Stomach (tissue), 9 donors: ENCODE measurements around the gene PLCB4. TPM values are rescaled to one million over a fixed set of nuclear protein-coding genes. Genes with fewer than 3 reads are reported as not detected.

Source experiments
- DNase-seq, 2 donors: peaks; one replicate each; pipeline versions ENCODE4 v3.0.0 to v3.0.0-alpha.2; 2013 to 2019
- H3K27ac ChIP-seq, 5 donors: fragments of 200-600 bp in 4 of 5; sonication (generic) in 4 of 5; one replicate each; pipeline ENCODE4 v1.5.1; 2013 to 2019; ENCODE audit warnings: mild to moderate bottlenecking in 1 of 5, moderate library complexity in 1 of 5
- H3K27me3 ChIP-seq, 3 donors: fragments of 200-600 bp; sonication (generic); one replicate each; pipeline ENCODE4 v1.5.1; 2017 to 2019; ENCODE audit warnings: mixed run types in 1 of 3
- H3K36me3 ChIP-seq, 4 donors: fragments of 200-600 bp; sonication (generic); 1 replicate in 3 of 4; 2 replicates in 1 of 4; pipeline ENCODE4 v1.5.1; 2016 to 2019
- H3K4me1 ChIP-seq, 4 donors: fragments of 200-600 bp; sonication (generic); one replicate each; pipeline ENCODE4 v1.5.1; 2016 to 2019
- H3K4me3 ChIP-seq, 4 donors: fragments of 200-600 bp; sonication (generic) in 3 of 4; one replicate each; pipeline ENCODE4 v1.5.1; 2016 to 2019; ENCODE audit warnings: mild to moderate bottlenecking in 1 of 4
- H3K9me3 ChIP-seq, 4 donors: fragments of 200-600 bp; sonication (generic); one replicate each; pipeline ENCODE4 v1.5.1; 2016 to 2019
- EP300 ChIP-seq: sonication (generic); formaldehyde crosslinking; IDR thresholded peaks from one replicate; pipeline ENCODE4 v1.6.1; 2017; ENCODE audit warnings: antibody characterized with exemption
- POLR2A ChIP-seq, 4 donors: fragments of 450-650 bp; IDR thresholded peaks; one replicate each; pipeline ENCODE4 v1.6.1; 2016; ENCODE audit warnings: antibody characterized with exemption in 4 of 4, control low read depth in 2 of 4, mild to moderate bottlenecking in 1 of 4, moderate library complexity in 1 of 4
- POLR2AphosphoS5 ChIP-seq, 3 donors: sonication (generic); formaldehyde crosslinking; IDR thresholded peaks; one replicate each; pipeline ENCODE4 v1.6.1; 2016; ENCODE audit warnings: antibody characterized with exemption in 3 of 3
- WGBS, 5 donors: extraction: QIAGEN DNeasy Blood & Tissue Kit in 3 of 5; methylation state at CpG; one replicate each; pipeline versions ENCODE4 v1.1.5 to v1.1.7; 2013 to 2018; 5-methylcytosine and 5-hydroxymethylcytosine counted together
- intact Hi-C: fragments of 100-400 bp; cut with DNase I; formaldehyde crosslinking; loops from one replicate; pipeline ENCODE4 v1.15.1; 2023; ENCODE audit warnings: low total_unique reads
- polyA plus RNA-seq, 3 donors: library from polyadenylated mRNA; stranded (reverse); fragments of 200-250 nt; gene quantifications; one replicate each; pipeline ENCODE4 v1.2.3, GENCODE V29; 2013
- total RNA-seq, 5 donors: library from RNA; depleted of rRNA; stranded (reverse); fragments of >200 nt; gene quantifications; one replicate each; pipeline versions ENCODE4 v1.1.0 to v1.2.3, GENCODE V29; 2014 to 2016
- TF ChIP-seq, protein P1 (sequence below), 7 experiments: fragments of 450-650 bp in 4 of 7; fragments of 200-600 bp in 3 of 7; sonication (generic) in 3 of 7; IDR thresholded peaks; one replicate each; pipeline ENCODE4 v1.5.1; 2016 to 2019; ENCODE audit warnings: antibody characterized with exemption in 7 of 7, control low read depth in 2 of 7, mild to moderate bottlenecking in 1 of 7
- donor health status: healthy with polysubstance abuse.
- donor health status: Bipolar disorder and iron deficiency.
- donor health status: healthy.

PLCB4 gene
- total and polyA plus RNA-seq, 8 donors: 5.3 to 29.4 (median 22.3) TPM

DNA sequence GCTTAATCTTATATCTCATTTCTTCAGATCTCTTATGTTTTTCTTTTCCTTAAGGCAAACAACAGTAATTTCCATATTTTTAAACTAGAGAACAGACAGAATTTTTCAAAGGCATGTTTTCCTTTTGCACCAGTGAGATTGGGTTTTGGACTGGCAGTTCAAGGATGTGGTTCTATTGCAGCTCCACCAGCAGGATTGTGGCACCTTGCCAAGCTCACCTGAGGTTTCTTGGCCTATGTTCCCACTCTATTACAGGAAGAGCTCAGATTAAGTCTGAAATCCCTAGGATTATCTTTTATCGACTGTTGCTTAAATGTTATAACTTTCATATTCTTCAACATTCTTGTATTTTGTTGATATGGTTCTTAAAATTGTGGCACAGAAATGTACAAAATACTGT, 218.9 kb downstream of the PLCB4 start:
- Histone ChIP-seq H3K27me3 (no peaks in the 10 kb centered on the region), H3K4me3 (no peak overlapping the region), H3K36me3 (no peaks in the 10 kb centered on the region), H3K4me1 (peaks cover 0 to 3% (median 0%) of the 10 kb centered on the region in 4 donors), H3K27ac (no peak overlapping the region), H3K9me3 (no peaks in the 10 kb centered on the region)
- WGBS, 5 donors: 62 to 84% (median 76%) methylated on average over 1 of the region's 1 CpG
- intact Hi-C loops: no loop called here
- peak in 1 of 2 donors; percentile 54 for DNase-seq
- TF ChIP-seq POLR2AphosphoS5 (IDR thresholded peaks at IDR 0.05) (no peak), POLR2A (IDR thresholded peaks at IDR 0.05) (no peak), EP300 (no peak)
- TF ChIP-seq, protein P1, sequence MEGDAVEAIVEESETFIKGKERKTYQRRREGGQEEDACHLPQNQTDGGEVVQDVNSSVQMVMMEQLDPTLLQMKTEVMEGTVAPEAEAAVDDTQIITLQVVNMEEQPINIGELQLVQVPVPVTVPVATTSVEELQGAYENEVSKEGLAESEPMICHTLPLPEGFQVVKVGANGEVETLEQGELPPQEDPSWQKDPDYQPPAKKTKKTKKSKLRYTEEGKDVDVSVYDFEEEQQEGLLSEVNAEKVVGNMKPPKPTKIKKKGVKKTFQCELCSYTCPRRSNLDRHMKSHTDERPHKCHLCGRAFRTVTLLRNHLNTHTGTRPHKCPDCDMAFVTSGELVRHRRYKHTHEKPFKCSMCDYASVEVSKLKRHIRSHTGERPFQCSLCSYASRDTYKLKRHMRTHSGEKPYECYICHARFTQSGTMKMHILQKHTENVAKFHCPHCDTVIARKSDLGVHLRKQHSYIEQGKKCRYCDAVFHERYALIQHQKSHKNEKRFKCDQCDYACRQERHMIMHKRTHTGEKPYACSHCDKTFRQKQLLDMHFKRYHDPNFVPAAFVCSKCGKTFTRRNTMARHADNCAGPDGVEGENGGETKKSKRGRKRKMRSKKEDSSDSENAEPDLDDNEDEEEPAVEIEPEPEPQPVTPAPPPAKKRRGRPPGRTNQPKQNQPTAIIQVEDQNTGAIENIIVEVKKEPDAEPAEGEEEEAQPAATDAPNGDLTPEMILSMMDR (IDR thresholded peaks at IDR 0.05): no peak

- no peak for DNase-seq
- 86 to 96% (median 91%) methylated on average over 2 of the region's 2 CpGs for WGBS, 5 donors
Observed at GRCh38 chr20:9290331-9290730, 221.4 kb downstream of the PLCB4 start.

DNA sequence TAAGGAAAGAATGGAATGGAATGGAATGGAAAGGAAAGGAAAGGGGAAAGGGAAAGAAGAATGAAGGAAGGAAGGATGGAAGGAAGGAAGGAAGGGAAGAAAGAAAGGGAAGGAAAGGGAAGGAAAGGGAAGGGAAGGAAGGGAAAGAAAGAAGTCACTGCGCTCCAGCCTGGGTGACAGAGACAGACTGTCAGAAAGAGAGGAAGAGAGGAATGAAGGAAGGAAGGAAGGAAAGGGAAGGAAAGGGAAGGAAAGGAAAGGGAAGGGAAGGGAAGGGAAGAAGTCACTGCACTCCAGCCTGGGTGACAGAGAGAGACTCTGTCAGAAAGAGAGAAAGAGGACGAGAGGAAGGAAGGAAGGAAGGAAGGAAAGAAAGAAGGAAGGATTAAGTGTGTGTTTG, 224.3 kb downstream of the PLCB4 start:
- 80 to 96% (median 94%) methylated on average over 2 of the region's 2 CpGs for WGBS, 5 donors
- TF ChIP-seq POLR2A (IDR thresholded peaks at IDR 0.05): no peak
- Histone ChIP-seq H3K4me1 (no peaks in the 10 kb centered on the region), H3K36me3 (no peaks in the 10 kb centered on the region), H3K4me3 (no peak overlapping the region), H3K9me3 (no peaks in the 10 kb centered on the region), H3K27me3 (no peaks in the 10 kb centered on the region), H3K27ac (no peak overlapping the region)
- intact Hi-C loops: no loop called here
- no peak for DNase-seq

More at GRCh38 chr20:9290331-9290730, 221.4 kb downstream of the PLCB4 start:
- H3K9me3 ChIP-seq: no peaks in the 10 kb centered on the region
- H3K27ac ChIP-seq: no peak overlapping the region
- TF ChIP-seq POLR2A (IDR thresholded peaks at IDR 0.05): no peak
- TF ChIP-seq, protein P1 (IDR thresholded peaks at IDR 0.05): no peak
- TF ChIP-seq EP300: no peak
- peaks cover 0 to 1% (median 0%) of the 10 kb centered on the region in 4 donors for H3K4me1 ChIP-seq
- intact Hi-C loops: no loop called here
- H3K27me3 ChIP-seq: no peaks in the 10 kb centered on the region
- H3K4me3 ChIP-seq: no peak overlapping the region
- no peaks in the 10 kb centered on the region for H3K36me3 ChIP-seq

DNA sequence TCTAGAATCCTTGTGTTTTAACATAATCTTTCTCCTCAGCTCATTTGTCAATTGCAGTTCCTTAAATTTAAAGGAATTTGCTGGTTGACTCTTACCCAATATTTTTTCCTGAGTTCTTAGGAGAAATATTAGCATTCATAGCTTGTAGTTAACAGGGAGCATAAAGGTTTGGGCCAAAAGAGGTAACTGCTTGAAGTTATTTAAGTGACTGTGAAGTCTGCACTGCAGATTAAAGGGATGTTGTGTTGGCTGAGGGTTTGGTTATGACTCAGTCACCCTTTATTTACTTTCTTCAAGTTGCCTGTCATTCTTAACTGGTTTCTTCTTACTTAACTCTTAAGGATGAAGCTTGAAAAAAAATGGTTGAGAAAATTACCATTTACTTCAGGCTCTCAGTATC, 225.2 kb downstream of the PLCB4 start:
- intact Hi-C loops: no loop called here
- TF ChIP-seq POLR2AphosphoS5 (IDR thresholded peaks at IDR 0.05): no peak
- TF ChIP-seq EP300: no peak
- TF ChIP-seq, protein P1 (IDR thresholded peaks at IDR 0.05): no peak
- TF ChIP-seq POLR2A (IDR thresholded peaks at IDR 0.05): no peak
- Histone ChIP-seq H3K36me3 (no peaks in the 10 kb centered on the region), H3K4me3 (no peak overlapping the region), H3K27ac (no peak overlapping the region), H3K27me3 (no peaks in the 10 kb centered on the region), H3K9me3 (no peaks in the 10 kb centered on the region), H3K4me1 (no peaks in the 10 kb centered on the region)
- DNase-seq: peak in 1 of 2 donors; percentile 35

GRCh38 chr20:9298906-9299305, 230.0 kb downstream of the PLCB4 start:
- Histone ChIP-seq H3K36me3 (no peaks in the 10 kb centered on the region), H3K9me3 (no peaks in the 10 kb centered on the region)

More at GRCh38 chr20:9298906-9299305, 230.0 kb downstream of the PLCB4 start:
- Histone ChIP-seq H3K4me1 (peaks cover 6 to 25% (median 15%) of the 10 kb centered on the region in 4 donors), H3K27ac (no peak overlapping the region), H3K27me3 (no peaks in the 10 kb centered on the region), H3K4me3 (no peak overlapping the region)
- intact Hi-C loops: no loop called here
- 55 to 64% (median 61%) methylated on average over 2 of the region's 2 CpGs for WGBS, 5 donors
- TF ChIP-seq POLR2AphosphoS5 (IDR thresholded peaks at IDR 0.05) (no peak), EP300 (no peak), POLR2A (IDR thresholded peaks at IDR 0.05) (no peak)
- TF ChIP-seq, protein P1 (IDR thresholded peaks at IDR 0.05): no peak
- DNase-seq: no peak
